ENCODE data around the gene LAMB3. TPM values are rescaled to one million over a fixed set of nuclear protein-coding genes. Genes with fewer than 3 reads are reported as not detected.

Gene LAMB3
- total RNA-seq, 1 experiment from 2014 or later: 70.2 TPM

DNA sequence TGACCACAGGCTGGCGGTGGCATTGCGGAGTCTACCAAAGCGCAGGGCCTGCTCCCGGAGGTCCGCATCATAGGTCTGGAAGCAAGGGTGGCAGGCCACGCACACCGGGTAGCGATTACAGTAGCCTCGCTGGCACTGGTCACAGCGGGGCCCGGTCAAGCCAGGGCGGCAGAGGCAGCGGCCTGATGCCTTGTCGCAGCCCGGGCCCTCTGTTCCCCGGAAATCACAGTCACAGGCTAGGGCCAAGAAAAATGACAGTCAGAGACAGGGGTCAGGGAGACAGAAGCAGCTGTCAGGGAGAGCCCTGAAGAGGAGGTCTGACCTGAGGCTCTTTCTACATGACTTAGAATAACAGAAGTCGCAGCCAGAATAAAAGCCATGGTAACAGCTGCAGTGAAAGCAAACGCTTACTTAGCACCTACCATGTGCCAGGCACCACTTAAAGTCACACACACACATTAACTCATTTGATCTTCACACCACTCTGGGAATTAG, 26.4 kb downstream of the LAMB3 start:
- H3K9me3 ChIP-seq (ENCODE audit: control insufficient read depth in 1 of 2, insufficient read depth in 1 of 2, low read depth in 1 of 2, low read length in 2 of 2): no peaks in the 10 kb centered on the region
- H3K4me1 ChIP-seq (ENCODE audit: control insufficient read depth in 1 of 2, insufficient read depth in 2 of 2, low read length in 2 of 2): peaks cover 0 to 7% of the 10 kb centered on the region in 2 experiments; a peak in 2 of 4 replicates
- no peaks in the 10 kb centered on the region for H3K79me2 ChIP-seq (ENCODE audit: insufficient read depth, low read length)
- H3K27me3 ChIP-seq (ENCODE audit: insufficient read depth, low read length): no peaks in the 10 kb centered on the region
- no peaks in the 10 kb centered on the region for H3K9me2 ChIP-seq (ENCODE audit: insufficient read depth)
- TF ChIP-seq POLR2A (IDR thresholded peaks at IDR 0.05; ENCODE audit: borderline replicate concordance, extremely low read depth, insufficient read depth, insufficient read length) (no peak), POLR2AphosphoS5 (IDR thresholded peaks at IDR 0.05; ENCODE audit: low read depth, low read length) (no peak), EZH2 (IDR thresholded peaks at IDR 0.05) (no peak), CEBPB (IDR thresholded peaks at IDR 0.05; ENCODE audit: low read depth) (no peak), TCF7L2 (IDR thresholded peaks at IDR 0.05; ENCODE audit: borderline replicate concordance, extremely low read depth, insufficient read depth, insufficient read length) (no peak), EGR1 (IDR thresholded peaks at IDR 0.05; ENCODE audit: low read depth) (no peak), ZFX (IDR thresholded peaks at IDR 0.05) (no peak), CBX3 (IDR thresholded peaks at IDR 0.05; ENCODE audit: low read depth) (no peak), RAD21 (IDR thresholded peaks at IDR 0.05; ENCODE audit: low read depth) (no peak), EZH2phosphoT487 (IDR thresholded peaks at IDR 0.05; ENCODE audit: borderline replicate concordance) (no peak), ZNF274 (IDR thresholded peaks at IDR 0.05; ENCODE audit: low read depth, low read length) (no peak), ELF1 (IDR thresholded peaks at IDR 0.05; ENCODE audit: borderline replicate concordance, low read depth) (no peak)
- TF ChIP-seq, protein P1, sequence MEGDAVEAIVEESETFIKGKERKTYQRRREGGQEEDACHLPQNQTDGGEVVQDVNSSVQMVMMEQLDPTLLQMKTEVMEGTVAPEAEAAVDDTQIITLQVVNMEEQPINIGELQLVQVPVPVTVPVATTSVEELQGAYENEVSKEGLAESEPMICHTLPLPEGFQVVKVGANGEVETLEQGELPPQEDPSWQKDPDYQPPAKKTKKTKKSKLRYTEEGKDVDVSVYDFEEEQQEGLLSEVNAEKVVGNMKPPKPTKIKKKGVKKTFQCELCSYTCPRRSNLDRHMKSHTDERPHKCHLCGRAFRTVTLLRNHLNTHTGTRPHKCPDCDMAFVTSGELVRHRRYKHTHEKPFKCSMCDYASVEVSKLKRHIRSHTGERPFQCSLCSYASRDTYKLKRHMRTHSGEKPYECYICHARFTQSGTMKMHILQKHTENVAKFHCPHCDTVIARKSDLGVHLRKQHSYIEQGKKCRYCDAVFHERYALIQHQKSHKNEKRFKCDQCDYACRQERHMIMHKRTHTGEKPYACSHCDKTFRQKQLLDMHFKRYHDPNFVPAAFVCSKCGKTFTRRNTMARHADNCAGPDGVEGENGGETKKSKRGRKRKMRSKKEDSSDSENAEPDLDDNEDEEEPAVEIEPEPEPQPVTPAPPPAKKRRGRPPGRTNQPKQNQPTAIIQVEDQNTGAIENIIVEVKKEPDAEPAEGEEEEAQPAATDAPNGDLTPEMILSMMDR (IDR thresholded peaks at IDR 0.05 in 2 of 3, conservative IDR thresholded peaks at IDR 0.05 in 1 of 3; ENCODE audit: borderline replicate concordance in 1 of 3, insufficient read depth in 1 of 3, low read depth in 2 of 3, low read length in 2 of 3): no peak
- TF ChIP-seq, protein P2, sequence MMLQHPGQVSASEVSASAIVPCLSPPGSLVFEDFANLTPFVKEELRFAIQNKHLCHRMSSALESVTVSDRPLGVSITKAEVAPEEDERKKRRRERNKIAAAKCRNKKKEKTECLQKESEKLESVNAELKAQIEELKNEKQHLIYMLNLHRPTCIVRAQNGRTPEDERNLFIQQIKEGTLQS (IDR thresholded peaks at IDR 0.05): no peak
- H4K20me1 ChIP-seq (ENCODE audit: insufficient read depth): no peaks in the 10 kb centered on the region
- no TSS peak for BruUV-seq (replicated peaks)
- H3K9ac ChIP-seq (ENCODE audit: low read length): no peak overlapping the region
- H3K36me3 ChIP-seq (ENCODE audit: control insufficient read depth in 1 of 2, insufficient read depth in 2 of 2, low read length in 2 of 2): peaks cover 3 to 4% of the 10 kb centered on the region in 2 experiments; a peak in 1 of 4 replicates
- intact Hi-C loops (cut with micrococcal nuclease): loop anchor here (2.0 kb wide), 1 partner anchor 57 kb away; no protein-coding TSS in a partner anchor
- H3K27ac ChIP-seq (ENCODE audit: low read depth, low read length): no peak overlapping the region
- no peak overlapping the region for H3K4me3 ChIP-seq (replicated peaks in 1 of 2; ENCODE audit: low read depth in 1 of 2, low read length in 2 of 2)
- no peak overlapping the region for H3K4me2 ChIP-seq (ENCODE audit: low read length)
- DNase-seq (ENCODE audit: low read depth, low spot score) (no peak), ATAC-seq (no peak)
- CTCF ChIA-PET: interaction anchor here (0.9 kb wide), 1 partner anchor 56 kb away, joined by 3 read pairs; no protein-coding TSS in a partner anchor
- RAD21 ChIA-PET (ENCODE audit: low non-redundant PET in 1 of 2, low total read pairs in 2 of 2, uncharacterized antibody in 2 of 2, unreplicated experiment in 2 of 2): no interaction called here
- no peak overlapping the region for H2AFZ ChIP-seq (ENCODE audit: low read depth, low read length, poor library complexity, severe bottlenecking)
- POLR2A ChIA-PET: no interaction called here
